ENCODE results near the gene ACTG1. TPM values are rescaled to one million over a fixed set of nuclear protein-coding genes. Genes with fewer than 3 reads are reported as not detected.

Gene ACTG1
- total and polyA plus RNA-seq, 9 of the 15 experiments (the other 6 are each of a cell fraction or from before 2014, with no cell fraction given) = 224 to 1,775 (median 568) TPM

DNA sequence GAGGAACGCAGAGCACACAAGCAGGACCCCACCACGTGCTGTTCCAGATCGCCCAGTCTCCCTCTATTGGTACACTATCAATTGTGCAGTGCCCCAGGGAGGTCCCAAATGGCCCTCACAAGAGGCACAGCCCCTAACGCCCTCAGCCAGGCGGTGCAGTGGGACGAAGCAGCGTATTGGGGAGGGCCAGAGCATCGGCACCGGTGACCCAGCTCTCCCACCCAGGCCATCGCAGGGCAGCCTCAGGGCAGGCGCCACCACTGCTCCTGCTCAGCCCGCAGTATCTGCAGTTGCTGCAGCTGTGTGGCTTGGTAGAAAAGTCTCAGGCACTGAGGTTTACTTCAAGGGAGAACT, 45.5 kb upstream of the ACTG1 start:
- intact Hi-C loops (cut with micrococcal nuclease) (no loop called here), in situ Hi-C loops (cut with MboI) (no loop called here)
- 91% methylated on average over 11 of the region's 12 CpGs for WGBS (ENCODE audit: insufficient coverage, low coverage, missing lambda C conversion rate)
- no peak for TF ChIP-seq MECOM (CRISPR knock-in tag; IDR thresholded peaks at IDR 0.05)
- no peak for TF ChIP-seq FOS (IDR thresholded peaks at IDR 0.05; ENCODE audit: extremely low read depth, insufficient read length)
- TF ChIP-seq TEAD4 (IDR thresholded peaks at IDR 0.05; ENCODE audit: low read length) = no peak
- no peak for TF ChIP-seq TEAD4 (CRISPR knock-in tag; IDR thresholded peaks at IDR 0.05; ENCODE audit: borderline replicate concordance)
- 0 out of 2 replicates have a peak, but pooled peaks have one; percentile 2 for TF ChIP-seq POLR2A (conservative IDR thresholded peaks at IDR 0.05)
- TF ChIP-seq POLR2G (IDR thresholded peaks at IDR 0.05; ENCODE audit: low read depth, low read length) = 0 out of 2 replicates have a peak, but pooled peaks have one; percentile 44
- TF ChIP-seq RCOR1 (IDR thresholded peaks at IDR 0.05; ENCODE audit: borderline replicate concordance in 1 of 2, low read depth in 2 of 2, low read length in 2 of 2) = no peak
- TF ChIP-seq CHD1 (IDR thresholded peaks at IDR 0.05; ENCODE audit: low read length) = no peak
- no peak for TF ChIP-seq ZNF3 (CRISPR knock-in tag; IDR thresholded peaks at IDR 0.05)
- no peak for TF ChIP-seq HDAC1 (IDR thresholded peaks at IDR 0.05)
- Histone ChIP-seq H3K4me2 (ENCODE audit: insufficient read depth, low read length) (no peak overlapping the region), H2AFZ (ENCODE audit: low read depth, low read length) (no peak overlapping the region), H3K4me3 (no peak overlapping the region), H3K36me3 (ENCODE audit: control insufficient read depth, insufficient read depth, low read length) (peaks cover 69% of the 10 kb centered on the region; the same call in 2 of the 3 replicates), H3K79me2 (ENCODE audit: control insufficient read depth, insufficient read depth, low read length) (no peaks in the 10 kb centered on the region), H3K27ac (ENCODE audit: extremely low read depth, low read depth, low read length) (no peak overlapping the region), H4K20me1 (replicated peaks; ENCODE audit: control insufficient read depth, insufficient read depth, low read length) (peaks cover 12% of the 10 kb centered on the region; the same call in 1 of the 2 replicates), H3K9ac (ENCODE audit: insufficient read depth in 1 of 2, low read depth in 2 of 2, low read length in 2 of 2) (no peak overlapping the region), H3K9me1 (ENCODE audit: control insufficient read depth, insufficient read depth, low read length) (no peaks in the 10 kb centered on the region), H3K27me3 (ENCODE audit: control insufficient read depth in 2 of 2, insufficient read depth in 2 of 2, low read length in 2 of 2) (no peaks in the 10 kb centered on the region), H3K9me3 (replicated peaks; ENCODE audit: control insufficient read depth, insufficient read depth, low read depth, low read length) (no peaks in the 10 kb centered on the region), H3K4me1 (replicated peaks in 1 of 2; ENCODE audit: control insufficient read depth in 2 of 2, insufficient read depth in 2 of 2, low read length in 2 of 2) (peaks cover 20 to 46% of the 10 kb centered on the region in 2 experiments)
- no peak for ATAC-seq
- no peak for DNase-seq (ENCODE audit: extremely low read depth in 1 of 4, low spot score in 3 of 4)
- FAIRE-seq = no peak
- POLR2A ChIA-PET = interaction anchor here (0.6 to 2.7 kb wide), 2 partner anchors 11 to 514 kb away, joined by 3 to 16 read pairs; no protein-coding TSS in a partner anchor
- no TSS peak for BruUV-seq (replicated peaks)
- CTCF ChIA-PET (ENCODE audit: low intra/inter-chr PET ratio) = no interaction called here

Data from K562 (cell line).